HL-60 (cell line): ENCODE results near the gene PRRC2B.

Experiments used
- CTCF ChIP-seq: IDR thresholded peaks from one replicate; pipeline ENCODE4 v1.5.1; 2011; ENCODE audit warnings: low read length, control low read depth, inconsistent platforms; ENCODE audit not compliant: insufficient read depth
- GABPA ChIP-seq: IDR thresholded peaks from 2 replicates; pipeline ENCODE4 v1.6.1; 2012; ENCODE audit warnings: low read depth
- POLR2AphosphoS5 ChIP-seq: IDR thresholded peaks from 2 replicates; pipeline ENCODE4 v1.6.1; 2012; ENCODE audit warnings: low read depth
- REST ChIP-seq: IDR thresholded peaks from 2 replicates; pipeline ENCODE4 v1.6.1; 2012; ENCODE audit warnings: low read depth; ENCODE audit not compliant: insufficient replicate concordance
- SPI1 ChIP-seq: IDR thresholded peaks from 2 replicates; pipeline ENCODE4 v1.6.1; 2012; ENCODE audit warnings: low read depth, mild to moderate bottlenecking, borderline replicate concordance

- no peak for TF ChIP-seq CTCF
- TF ChIP-seq POLR2AphosphoS5 = no peak
- TF ChIP-seq GABPA = no peak
- no peak for TF ChIP-seq REST
- TF ChIP-seq SPI1 = no peak
Observed at GRCh38 chr9:131449276-131449675, 55.4 kb downstream of the PRRC2B start.
